Memory B cell (primary cell): ENCODE measurements around the gene SAMD1.
A peak's percentile ranks its signal among the peaks of the same experiment; 100 is the strongest.

ENCODE experiments used
- ATAC-seq: fragments of 150-1000 bp; cut with Tn5 transposase; 2 replicates; pipeline ENCODE4 v1.10.0; 2021; ENCODE audit warnings: low read depth, mild to moderate bottlenecking, moderate library complexity
- DNase-seq, 2 donors: peaks; one replicate each; pipeline ENCODE4 v3.0.0; 2022; ENCODE audit warnings: low spot score in 2 of 2
- H3K27ac Mint-ChIP-seq: one replicate; pipeline ENCODE4 v1.8.0; 2022; ENCODE audit warnings: mild to moderate bottlenecking, moderate library complexity, mixed read lengths
- H3K27me3 Mint-ChIP-seq: one replicate; pipeline ENCODE4 v1.8.0; 2022; ENCODE audit warnings: mixed read lengths
- H3K36me3 Mint-ChIP-seq: one replicate; pipeline ENCODE4 v1.8.0; 2022; ENCODE audit warnings: mild to moderate bottlenecking, mixed read lengths
- H3K4me1 Mint-ChIP-seq: one replicate; pipeline ENCODE4 v1.8.0; 2022; ENCODE audit warnings: mixed read lengths
- H3K4me3 Mint-ChIP-seq: one replicate; pipeline ENCODE4 v1.8.0; 2022; ENCODE audit warnings: mild to moderate bottlenecking, moderate library complexity, mixed read lengths
- H3K9me3 Mint-ChIP-seq: one replicate; pipeline ENCODE4 v1.8.0; 2022; ENCODE audit warnings: mixed read lengths

Gene SAMD1

DNA sequence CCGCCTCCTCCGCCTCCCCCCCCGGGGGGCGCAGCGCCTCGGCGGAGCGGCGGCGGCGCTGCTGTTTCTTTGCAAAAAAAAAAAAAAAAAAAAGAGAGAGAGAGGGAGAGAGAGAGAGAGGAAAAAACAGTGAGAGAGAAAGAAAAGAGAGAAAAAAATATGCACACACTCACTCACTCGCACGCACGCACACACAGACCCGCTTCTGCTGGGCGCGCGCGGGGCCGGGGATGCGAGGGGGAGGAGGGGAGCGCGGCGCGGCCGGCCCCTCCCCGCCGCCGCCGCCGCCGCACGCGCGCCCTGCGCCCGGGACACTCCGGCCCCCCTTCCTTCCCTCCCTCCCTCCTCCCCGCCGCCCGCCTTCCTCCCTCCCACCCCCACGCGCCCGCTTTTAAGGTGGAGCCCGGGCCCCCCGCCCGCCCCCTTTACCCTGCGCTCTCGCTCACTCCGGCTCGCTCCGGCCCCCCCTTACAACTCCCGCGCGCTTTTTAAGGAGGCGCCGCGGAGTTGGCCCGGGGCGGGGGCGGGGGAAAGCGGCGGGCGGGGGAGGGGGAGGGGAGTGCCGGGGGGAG is at the start of gene SAMD1:
Gene SAMD1 (minus strand): TSS at position 243 of the 572 bp plus-strand sequence.
- Mint-ChIP-seq H3K9me3 (no peaks in the 10 kb centered on the region), H3K36me3 (peaks cover 2% of the 10 kb centered on the region), H3K27ac (peak within 1 kb of the TSS; percentile 79), H3K4me3 (peak within 1 kb of the TSS; percentile 99), H3K4me1 (peaks cover 12% of the 10 kb centered on the region), H3K27me3 (no peaks in the 10 kb centered on the region)
- DNase-seq (peak; percentile 57 to 68), ATAC-seq (peak; percentile 62)

DNA sequence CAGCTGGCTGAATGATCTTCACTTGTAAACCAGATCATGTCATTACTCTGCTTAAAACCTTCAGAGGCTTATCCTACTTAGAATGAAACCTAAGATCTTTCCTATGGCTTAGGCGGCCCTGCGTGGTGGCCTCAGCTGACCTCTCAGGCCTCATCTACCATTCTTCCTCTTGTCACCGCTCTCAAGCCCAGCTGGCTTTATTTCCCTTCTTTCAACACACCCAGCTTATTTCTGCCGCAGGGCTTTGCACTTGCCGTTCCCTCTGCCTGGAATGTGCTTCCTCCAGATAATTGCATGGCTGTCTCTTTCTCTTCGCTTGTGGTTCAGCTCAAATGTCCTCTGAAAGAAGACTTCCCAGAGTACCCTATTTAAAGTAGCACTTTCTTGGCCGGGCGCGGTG is 49.4 kb upstream of the SAMD1 start:
- no peak overlapping the region for H3K27ac Mint-ChIP-seq
- H3K27me3 Mint-ChIP-seq = no peaks in the 10 kb centered on the region
- H3K4me1 Mint-ChIP-seq = peaks cover 18% of the 10 kb centered on the region
- H3K4me3 Mint-ChIP-seq = peak overlapping the region; percentile 27
- peaks cover 8% of the 10 kb centered on the region for H3K36me3 Mint-ChIP-seq
- no peak for DNase-seq
- no peak for ATAC-seq
- no peaks in the 10 kb centered on the region for H3K9me3 Mint-ChIP-seq

DNA sequence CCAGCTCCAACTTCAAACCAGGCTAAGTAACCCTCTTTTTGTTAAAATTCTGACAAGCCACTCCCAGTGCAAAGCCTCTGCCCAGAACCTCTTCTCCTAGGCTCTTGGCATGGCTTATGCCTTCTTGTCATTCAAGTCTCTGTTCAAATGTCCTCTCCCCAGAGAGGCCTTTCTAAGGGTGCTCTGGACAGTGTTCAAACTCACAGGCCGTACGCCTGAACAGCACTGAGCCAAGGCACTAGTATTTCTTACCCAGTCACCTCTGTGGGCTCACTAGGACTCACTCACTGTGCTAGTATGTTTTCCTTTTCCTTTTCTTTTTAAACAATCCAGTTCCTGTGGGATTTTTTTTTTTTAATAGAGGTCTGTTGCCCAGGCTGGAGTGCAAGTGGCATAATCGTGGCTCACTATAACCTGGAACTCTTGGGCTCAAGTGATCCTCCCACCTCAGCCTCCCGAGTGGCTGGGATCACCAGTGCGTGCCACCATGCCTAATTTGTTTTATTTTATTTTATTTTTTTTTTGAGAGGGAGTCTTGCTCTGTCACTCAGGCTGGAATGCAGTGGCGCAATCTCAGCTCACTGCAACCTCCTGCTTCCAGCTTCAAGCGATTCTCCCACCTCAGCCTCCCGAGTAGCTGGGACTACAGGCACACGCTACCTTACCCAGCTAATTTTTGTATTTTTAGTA is 48.2 kb upstream of the SAMD1 start:
- Mint-ChIP-seq H3K9me3 (no peaks in the 10 kb centered on the region), H3K4me1 (peaks cover 18% of the 10 kb centered on the region), H3K27me3 (no peaks in the 10 kb centered on the region), H3K27ac (no peak overlapping the region), H3K4me3 (peak overlapping the region; percentile 68), H3K36me3 (peaks cover 8% of the 10 kb centered on the region)
- DNase-seq = no peak
- no peak for ATAC-seq

DNA sequence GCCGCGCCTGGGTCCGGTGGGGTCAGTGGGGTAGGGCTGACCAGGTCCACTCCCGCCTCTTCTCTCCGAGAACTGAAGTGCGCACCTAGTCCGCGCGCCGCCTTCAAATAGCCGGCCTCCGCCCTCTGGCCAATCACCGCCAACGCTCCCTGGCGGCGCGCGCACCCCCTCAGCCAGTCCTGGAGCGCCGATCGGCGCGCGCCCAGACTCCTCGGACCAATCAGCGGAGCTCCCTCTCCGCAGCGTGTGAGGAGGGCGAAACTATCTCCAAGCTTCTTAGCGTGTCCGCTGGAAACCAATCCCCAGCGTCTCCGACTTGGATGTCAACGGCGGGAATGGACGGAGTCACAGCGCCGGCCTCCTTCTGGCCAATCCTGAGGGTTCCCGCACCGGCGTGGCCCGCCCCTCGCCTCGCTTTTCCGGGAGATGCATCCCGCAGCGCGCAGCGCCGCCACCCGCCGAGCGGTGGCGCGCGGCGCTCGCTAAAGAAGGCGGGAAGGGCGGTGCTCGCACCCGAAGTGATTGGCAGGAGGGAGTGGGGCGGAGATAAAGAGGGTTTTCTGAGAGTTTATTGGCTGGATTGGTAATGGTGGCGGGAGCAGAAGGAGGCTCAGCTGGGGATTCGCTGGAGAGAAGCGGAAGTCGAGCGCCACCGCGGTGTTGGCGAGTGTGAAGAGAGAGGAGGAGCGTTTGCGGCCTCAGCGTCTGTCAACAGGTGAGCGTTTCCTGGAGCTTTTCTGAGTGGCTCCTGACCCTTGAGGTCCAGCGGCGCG is 46.1 kb upstream of the SAMD1 start, which contains the start of gene ASF1B:
Gene ASF1B (minus strand): TSS at position 81 of the 773 bp plus-strand sequence. CDS start 133 bp downstream, outside the sequence.
- Mint-ChIP-seq H3K9me3 (no peaks in the 10 kb centered on the region), H3K27ac (peak within 1 kb of the TSS; percentile 65), H3K27me3 (no peaks in the 10 kb centered on the region), H3K4me1 (peaks cover 15% of the 10 kb centered on the region), H3K4me3 (peak within 1 kb of the TSS; percentile 85), H3K36me3 (peaks cover 8% of the 10 kb centered on the region)
- peak; percentile 81 for ATAC-seq
- peak; percentile 93 to 95 for DNase-seq

DNA sequence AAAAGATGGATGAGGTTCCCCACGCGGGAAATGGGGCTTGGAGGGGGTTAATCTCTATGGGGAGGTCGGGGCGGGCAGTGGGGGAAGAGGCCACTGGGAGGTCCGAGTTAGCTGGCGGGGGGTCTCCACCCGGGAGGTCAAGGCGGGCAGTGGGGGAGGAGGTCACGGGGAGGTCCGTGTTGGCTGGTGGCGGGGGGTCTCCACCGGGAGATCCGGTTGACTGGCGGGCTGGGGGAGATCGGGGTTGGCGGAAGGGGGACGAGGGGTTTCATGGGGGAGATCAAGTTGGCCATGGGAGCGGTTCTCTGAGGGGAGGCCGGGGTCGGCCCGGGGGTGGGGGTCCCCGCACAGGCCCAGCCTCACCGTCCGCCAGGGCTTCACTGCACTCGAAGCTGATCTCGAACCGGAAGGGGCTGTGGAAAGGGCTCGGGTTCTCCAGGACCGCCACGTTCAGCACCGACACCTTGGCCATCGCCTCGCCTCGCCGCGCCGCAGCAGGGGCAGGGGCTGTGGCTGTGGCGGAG is 45.5 kb upstream of the SAMD1 start:
- Mint-ChIP-seq H3K4me3 (peak overlapping the region; percentile 85), H3K4me1 (peaks cover 15% of the 10 kb centered on the region), H3K9me3 (no peaks in the 10 kb centered on the region), H3K27ac (peak overlapping the region; percentile 65), H3K36me3 (peaks cover 8% of the 10 kb centered on the region), H3K27me3 (no peaks in the 10 kb centered on the region)
- DNase-seq (no peak), ATAC-seq (no peak)

DNA sequence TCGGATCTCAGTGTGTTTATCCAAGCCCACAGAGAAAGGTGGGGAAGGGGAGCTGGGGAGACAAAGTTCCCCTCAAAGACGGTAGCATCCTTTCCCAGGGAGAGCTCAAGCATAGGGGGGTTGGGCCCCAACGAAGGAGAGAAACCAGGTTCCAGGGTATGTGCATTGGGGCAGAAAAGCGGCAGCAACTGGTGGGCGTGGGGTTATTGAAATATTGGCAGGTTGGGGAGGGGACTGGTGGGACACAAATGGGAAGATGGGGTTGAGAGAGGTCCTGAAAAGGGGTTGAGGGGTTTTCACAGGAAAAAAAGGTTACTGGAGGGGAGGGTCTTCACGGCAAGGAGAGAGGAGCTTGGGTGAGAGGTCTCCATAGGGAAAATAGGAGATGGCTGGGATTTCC is 44.8 kb upstream of the SAMD1 start:
- Mint-ChIP-seq H3K9me3 (no peaks in the 10 kb centered on the region), H3K4me1 (peaks cover 15% of the 10 kb centered on the region), H3K36me3 (peaks cover 6% of the 10 kb centered on the region)

DNA sequence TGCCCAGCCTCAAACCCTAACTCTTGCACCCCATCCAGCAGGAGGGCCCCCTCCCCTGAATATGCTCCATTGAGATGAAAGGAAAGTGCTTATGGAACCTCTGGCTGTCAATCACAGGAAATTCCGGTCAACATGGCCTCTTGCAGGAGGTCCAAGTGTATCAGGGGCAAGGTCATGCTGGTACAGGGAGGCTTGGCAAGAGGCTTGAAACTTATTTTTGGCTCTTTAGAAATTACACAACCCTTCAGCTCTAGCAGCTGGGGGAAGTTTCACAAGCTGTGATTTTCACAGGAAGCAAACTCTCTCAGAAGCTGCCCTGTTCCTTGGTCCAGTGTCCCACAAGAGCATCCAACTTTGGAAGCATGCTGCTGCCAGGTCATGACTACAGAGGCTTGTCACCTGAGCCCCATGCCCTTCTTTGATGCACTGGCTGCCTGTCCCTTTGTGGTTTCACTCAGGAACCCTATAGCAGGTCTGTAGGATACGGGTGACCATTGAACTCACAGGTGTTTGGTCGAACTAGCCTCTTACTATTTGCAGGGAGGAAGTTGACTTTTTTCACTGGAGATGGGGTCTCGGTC is 37.5 kb upstream of the SAMD1 start:
- Mint-ChIP-seq H3K4me3 (no peak overlapping the region), H3K27me3 (no peaks in the 10 kb centered on the region), H3K4me1 (no peaks in the 10 kb centered on the region), H3K27ac (no peak overlapping the region), H3K36me3 (no peaks in the 10 kb centered on the region), H3K9me3 (no peaks in the 10 kb centered on the region)
- DNase-seq (no peak), ATAC-seq (no peak)

More for the DNA sequence above, 44.8 kb upstream of the SAMD1 start:
- H3K27me3 Mint-ChIP-seq = no peaks in the 10 kb centered on the region
- ATAC-seq (no peak), DNase-seq (no peak)
- peak overlapping the region; percentile 65 for H3K27ac Mint-ChIP-seq
- H3K4me3 Mint-ChIP-seq = peak overlapping the region; percentile 85

DNA sequence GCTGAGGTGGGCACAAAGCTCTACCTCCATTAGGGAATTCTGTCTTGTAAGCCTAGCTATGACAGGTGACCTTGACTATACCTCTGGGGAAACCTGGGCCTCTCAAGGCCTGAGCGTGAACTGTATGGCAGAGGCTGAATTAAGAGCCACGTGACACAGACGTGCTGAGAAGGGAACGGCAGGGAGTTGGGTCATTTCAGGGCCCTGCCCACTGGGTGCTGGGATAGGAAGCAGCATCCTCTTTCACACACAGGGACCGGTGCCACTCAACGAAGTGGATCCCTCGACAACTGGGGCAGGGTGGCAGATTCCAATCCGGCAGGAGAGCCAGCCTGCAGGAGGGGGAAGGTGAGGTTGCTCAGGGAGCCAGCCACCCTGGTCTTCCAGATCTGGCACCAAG is 36.6 kb upstream of the SAMD1 start:
- no peaks in the 10 kb centered on the region for H3K36me3 Mint-ChIP-seq
- no peaks in the 10 kb centered on the region for H3K9me3 Mint-ChIP-seq
- no peaks in the 10 kb centered on the region for H3K27me3 Mint-ChIP-seq
- ATAC-seq (no peak), DNase-seq (no peak)
- no peak overlapping the region for H3K27ac Mint-ChIP-seq
- no peak overlapping the region for H3K4me3 Mint-ChIP-seq
- H3K4me1 Mint-ChIP-seq = no peaks in the 10 kb centered on the region

DNA sequence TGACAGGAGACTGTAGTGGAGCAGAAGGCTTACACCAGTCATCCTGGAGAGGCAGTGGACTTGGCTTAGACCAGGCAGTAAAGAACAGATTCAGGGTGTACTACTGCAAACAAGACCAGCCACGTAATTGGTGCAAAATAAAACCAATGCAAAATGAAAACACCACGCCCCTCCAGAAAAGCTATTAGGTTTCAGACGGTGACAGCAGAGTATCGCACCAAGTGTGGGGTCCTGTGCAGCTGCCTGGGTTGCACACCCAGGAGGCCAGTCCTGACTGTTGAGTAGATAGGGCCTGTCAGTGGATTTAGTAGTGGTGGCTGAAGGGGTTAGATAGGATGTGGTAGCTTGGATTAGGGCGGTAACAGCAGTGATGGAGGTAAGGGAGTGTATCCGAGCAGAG is 32.4 kb upstream of the SAMD1 start:
- no peak overlapping the region for H3K27ac Mint-ChIP-seq
- H3K36me3 Mint-ChIP-seq = no peaks in the 10 kb centered on the region
- peaks cover 6% of the 10 kb centered on the region for H3K4me1 Mint-ChIP-seq
- ATAC-seq (no peak), DNase-seq (no peak)
- H3K4me3 Mint-ChIP-seq = no peak overlapping the region
- H3K9me3 Mint-ChIP-seq = no peaks in the 10 kb centered on the region
- H3K27me3 Mint-ChIP-seq = no peaks in the 10 kb centered on the region

DNA sequence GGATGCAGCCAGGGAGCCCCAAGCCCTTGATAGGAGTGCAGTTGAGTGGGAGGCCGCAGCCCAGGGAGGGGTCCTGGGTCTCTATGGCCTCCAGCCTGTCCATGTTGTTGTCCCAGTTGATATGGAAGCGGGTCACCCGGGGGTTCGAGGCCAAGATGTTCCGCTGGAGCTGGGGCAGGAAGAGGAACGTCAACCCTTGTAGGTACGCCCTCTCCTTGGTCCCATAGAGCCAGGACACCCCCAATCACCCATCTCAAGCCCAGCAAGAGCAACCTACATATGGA is 29.9 kb upstream of the SAMD1 start:
- Mint-ChIP-seq H3K9me3 (no peaks in the 10 kb centered on the region), H3K4me3 (no peak overlapping the region), H3K27ac (no peak overlapping the region), H3K27me3 (no peaks in the 10 kb centered on the region), H3K36me3 (no peaks in the 10 kb centered on the region), H3K4me1 (peaks cover 19% of the 10 kb centered on the region)
- ATAC-seq (no peak), DNase-seq (no peak)

DNA sequence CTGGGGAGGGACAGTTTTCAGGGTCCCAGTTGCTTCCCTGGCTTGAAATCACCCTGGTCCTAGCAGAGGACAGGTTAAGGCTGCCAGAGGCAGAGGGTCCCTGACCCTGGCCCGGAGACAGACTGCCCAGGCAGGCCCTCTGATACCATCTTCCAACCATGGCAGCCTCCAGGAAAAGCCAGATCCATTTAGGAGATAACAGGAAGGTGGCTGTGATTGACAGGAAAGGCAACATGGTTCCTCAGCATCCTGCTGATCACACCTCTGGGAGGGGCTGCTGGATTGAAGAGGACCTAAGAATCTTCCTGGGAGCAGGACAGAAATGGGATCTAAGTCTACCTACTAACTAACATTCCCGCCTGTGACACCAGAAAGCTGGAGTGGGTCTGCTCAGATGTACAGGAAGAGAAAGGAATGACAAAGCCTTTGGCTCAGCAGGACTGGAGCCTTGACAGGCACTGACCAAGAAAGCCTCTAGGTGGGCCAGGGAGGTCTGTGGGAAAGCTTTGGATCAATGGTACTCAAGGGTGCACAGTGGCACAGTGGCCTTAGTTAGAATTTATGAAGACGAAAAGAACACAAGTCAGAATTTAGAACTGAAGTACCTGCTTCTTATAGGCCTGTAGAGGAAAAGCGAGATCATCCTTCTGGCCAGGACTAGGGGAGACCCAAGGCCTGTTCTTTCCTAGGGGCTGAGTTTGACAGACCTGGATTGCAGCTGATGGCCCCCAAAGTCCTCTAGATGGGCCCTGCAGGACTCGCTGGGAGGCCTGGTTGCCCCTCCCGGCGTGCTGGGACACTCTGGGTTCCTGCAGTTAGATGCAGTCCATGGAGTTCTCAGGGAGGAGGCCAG is 29.3 kb upstream of the SAMD1 start:
- Mint-ChIP-seq H3K27ac (peak overlapping the region; percentile 65), H3K36me3 (no peaks in the 10 kb centered on the region), H3K4me1 (peaks cover 21% of the 10 kb centered on the region), H3K27me3 (no peaks in the 10 kb centered on the region), H3K4me3 (no peak overlapping the region), H3K9me3 (no peaks in the 10 kb centered on the region)
- DNase-seq (no peak), ATAC-seq (no peak)

DNA sequence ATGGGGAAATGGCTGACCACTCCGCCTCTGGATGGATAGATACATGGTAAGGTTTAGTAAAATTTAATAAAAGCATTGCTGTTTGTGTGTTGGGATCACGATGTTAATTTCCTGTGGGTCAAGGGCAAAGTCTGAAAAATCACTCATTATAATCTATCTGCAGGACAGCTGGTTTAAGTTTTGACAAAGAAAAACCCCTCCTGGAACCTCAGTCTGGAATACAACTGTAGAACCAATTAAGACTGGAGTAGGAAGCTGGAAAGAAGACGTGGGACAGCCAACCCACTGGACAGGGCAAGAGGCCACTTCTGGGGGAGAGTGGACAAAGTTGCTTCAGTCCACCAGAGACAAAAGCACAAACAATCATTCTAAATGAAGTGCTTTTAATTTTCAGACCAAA is 28.6 kb upstream of the SAMD1 start:
- no peaks in the 10 kb centered on the region for H3K27me3 Mint-ChIP-seq
- no peak for DNase-seq
- ATAC-seq = no peak
- H3K36me3 Mint-ChIP-seq = no peaks in the 10 kb centered on the region
- H3K4me3 Mint-ChIP-seq = peak overlapping the region; percentile 95
- peak overlapping the region; percentile 90 for H3K27ac Mint-ChIP-seq
- H3K9me3 Mint-ChIP-seq = no peaks in the 10 kb centered on the region
- peaks cover 25% of the 10 kb centered on the region for H3K4me1 Mint-ChIP-seq
